Measurements from ENCODE around the gene RPL35. TPM values are rescaled to one million over a fixed set of nuclear protein-coding genes. Genes with fewer than 3 reads are reported as not detected.

Gene RPL35
- total RNA-seq, 1 experiment from 2014 or later = 1,637 TPM

GRCh38 chr9:124884376-124884775 lies 22.6 kb upstream of the RPL35 start:
- no peaks in the 10 kb centered on the region for H3K4me1 ChIP-seq (ENCODE audit: insufficient read depth, low read length, poor library complexity, severe bottlenecking)
- H3K27ac ChIP-seq (ENCODE audit: low read depth, low read length, poor library complexity, severe bottlenecking) = no peak overlapping the region
- no TSS peak for BruUV-seq (replicated peaks)
- no peaks in the 10 kb centered on the region for H3K27me3 ChIP-seq (replicated peaks; ENCODE audit: insufficient read depth, low read depth, low read length, poor library complexity)
- intact Hi-C loops (cut with micrococcal nuclease; ENCODE audit: unreplicated experiment) = no loop called here
- ChIA-PET POLR2A (ENCODE audit: low non-redundant PET) (no interaction called here), CTCF (no interaction called here)
- H3K36me3 ChIP-seq (ENCODE audit: insufficient read depth, low read length, poor library complexity, severe bottlenecking) = peaks cover 12% of the 10 kb centered on the region
- H3K9me3 ChIP-seq (ENCODE audit: low read depth, low read length, poor library complexity, severe bottlenecking) = no peaks in the 10 kb centered on the region
- no peak overlapping the region for H3K4me3 ChIP-seq (ENCODE audit: low read depth, low read length, poor library complexity, severe bottlenecking)
- no peak for TF ChIP-seq EZH2 (IDR thresholded peaks at IDR 0.05; ENCODE audit: borderline replicate concordance, low read depth, low read length, poor library complexity, severe bottlenecking)
- TF ChIP-seq CTCF (conservative IDR thresholded peaks at IDR 0.05; ENCODE audit: low read depth, low read length) = no peak
- no peak for DNase-seq (ENCODE audit: low spot score)

- no peak for DNase-seq (ENCODE audit: low spot score)
- CTCF ChIA-PET = no interaction called here
Observed at GRCh38 chr9:124882231-124882630, 20.5 kb upstream of the RPL35 start.

GRCh38 chr9:124881138-124881743 lies 19.5 kb upstream of the RPL35 start:
- Histone ChIP-seq H3K27me3 (replicated peaks; ENCODE audit: insufficient read depth, low read depth, low read length, poor library complexity) (no peaks in the 10 kb centered on the region), H3K27ac (ENCODE audit: low read depth, low read length, poor library complexity, severe bottlenecking) (no peak overlapping the region), H3K4me3 (ENCODE audit: low read depth, low read length, poor library complexity, severe bottlenecking) (no peak overlapping the region), H3K9me3 (ENCODE audit: low read depth, low read length, poor library complexity, severe bottlenecking) (no peaks in the 10 kb centered on the region), H3K4me1 (ENCODE audit: insufficient read depth, low read length, poor library complexity, severe bottlenecking) (no peaks in the 10 kb centered on the region), H3K36me3 (ENCODE audit: insufficient read depth, low read length, poor library complexity, severe bottlenecking) (peaks cover 37% of the 10 kb centered on the region)
- BruUV-seq (replicated peaks) = no TSS peak
- TF ChIP-seq EZH2 (IDR thresholded peaks at IDR 0.05; ENCODE audit: borderline replicate concordance, low read depth, low read length, poor library complexity, severe bottlenecking) = no peak
- ChIA-PET POLR2A (ENCODE audit: low non-redundant PET) (no interaction called here), CTCF (no interaction called here)
- DNase-seq (ENCODE audit: low spot score) = no peak
- intact Hi-C loops (cut with micrococcal nuclease; ENCODE audit: unreplicated experiment) = no loop called here

More at GRCh38 chr9:124882231-124882630, 20.5 kb upstream of the RPL35 start:
- Histone ChIP-seq H3K36me3 (ENCODE audit: insufficient read depth, low read length, poor library complexity, severe bottlenecking) (peaks cover 27% of the 10 kb centered on the region), H3K27me3 (replicated peaks; ENCODE audit: insufficient read depth, low read depth, low read length, poor library complexity) (no peaks in the 10 kb centered on the region), H3K4me1 (ENCODE audit: insufficient read depth, low read length, poor library complexity, severe bottlenecking) (no peaks in the 10 kb centered on the region), H3K9me3 (ENCODE audit: low read depth, low read length, poor library complexity, severe bottlenecking) (no peaks in the 10 kb centered on the region), H3K27ac (ENCODE audit: low read depth, low read length, poor library complexity, severe bottlenecking) (no peak overlapping the region), H3K4me3 (ENCODE audit: low read depth, low read length, poor library complexity, severe bottlenecking) (no peak overlapping the region)
- no TSS peak for BruUV-seq (replicated peaks)
- POLR2A ChIA-PET (ENCODE audit: low non-redundant PET) = no interaction called here
- TF ChIP-seq CTCF (conservative IDR thresholded peaks at IDR 0.05; ENCODE audit: low read depth, low read length) (no peak), EZH2 (IDR thresholded peaks at IDR 0.05; ENCODE audit: borderline replicate concordance, low read depth, low read length, poor library complexity, severe bottlenecking) (no peak)
- intact Hi-C loops (cut with micrococcal nuclease; ENCODE audit: unreplicated experiment) = no loop called here

GRCh38 chr9:124880501-124880900 lies 18.7 kb upstream of the RPL35 start:
- POLR2A ChIA-PET (ENCODE audit: low non-redundant PET) = no interaction called here

More at GRCh38 chr9:124880501-124880900, 18.7 kb upstream of the RPL35 start:
- H3K9me3 ChIP-seq (ENCODE audit: low read depth, low read length, poor library complexity, severe bottlenecking) = no peaks in the 10 kb centered on the region
- intact Hi-C loops (cut with micrococcal nuclease; ENCODE audit: unreplicated experiment) = no loop called here
- H3K4me1 ChIP-seq (ENCODE audit: insufficient read depth, low read length, poor library complexity, severe bottlenecking) = no peaks in the 10 kb centered on the region
- DNase-seq (ENCODE audit: low spot score) = no peak
- TF ChIP-seq CTCF (conservative IDR thresholded peaks at IDR 0.05; ENCODE audit: low read depth, low read length) (no peak), EZH2 (IDR thresholded peaks at IDR 0.05; ENCODE audit: borderline replicate concordance, low read depth, low read length, poor library complexity, severe bottlenecking) (no peak)
- CTCF ChIA-PET = no interaction called here
- peaks cover 44% of the 10 kb centered on the region for H3K36me3 ChIP-seq (ENCODE audit: insufficient read depth, low read length, poor library complexity, severe bottlenecking)
- no peaks in the 10 kb centered on the region for H3K27me3 ChIP-seq (replicated peaks; ENCODE audit: insufficient read depth, low read depth, low read length, poor library complexity)
- no peak overlapping the region for H3K4me3 ChIP-seq (ENCODE audit: low read depth, low read length, poor library complexity, severe bottlenecking)
- BruUV-seq (replicated peaks) = no TSS peak
- no peak overlapping the region for H3K27ac ChIP-seq (ENCODE audit: low read depth, low read length, poor library complexity, severe bottlenecking)

Data from A673 (cell line).